Endothelial cell of umbilical vein (primary cell): Measurements from ENCODE around the gene MST1. TPM values are rescaled to one million over a fixed set of nuclear protein-coding genes. Genes with fewer than 3 reads are reported as not detected.

Experiments used
- BruUV-seq: library from RNA; stranded (reverse); fragments of 400-500 nt; replicated peaks from 2 replicates; lab custom pipeline; 2021; lab: Mats Ljungman, UMichigan
- CTCF ChIA-PET: fragments of 300-600, 350-600 bp; sonication (Branson Sonifier 250); formaldehyde crosslinking; loops from one replicate; lab custom pipeline; 2021; ENCODE audit warnings: antibody characterized with exemption, inconsistent platforms; lab: Charles Lee
- POLR2A ChIA-PET: fragments of 300-600, 350-600 bp; sonication (Branson Sonifier 250); formaldehyde crosslinking; loops from one replicate; lab custom pipeline; 2021; ENCODE audit warnings: antibody characterized with exemption, inconsistent platforms; lab: Charles Lee
- DNase-seq: peaks from one replicate; pipeline ENCODE4 v3.0.0-alpha.2; 2011; ENCODE audit warnings: low read depth, low spot score
- FAIRE-seq: peaks from 2 replicates; lab custom pipeline; 2011; peaks lifted over from hg19 to GRCh38; lab: Jason Lieb, UNC
- H2AFZ ChIP-seq: 2 replicates; pipeline ENCODE4 v1.6.0; 2012; ENCODE audit warnings: low read depth, low read length, control low read depth, inconsistent platforms
- H3K27ac ChIP-seq: 2 replicates; pipeline ENCODE4 v1.5.1; 2011; ENCODE audit warnings: low read depth, mild to moderate bottlenecking, control low read depth, low read length, moderate library complexity; ENCODE audit not compliant: insufficient read depth
- H3K27me3 ChIP-seq, 2 experiments: 2 replicates each; pipeline versions ENCODE4 v1.6.0 to v1.6.1; 2011; ENCODE audit warnings: low read length in 2 of 2, mixed read lengths in 1 of 2; ENCODE audit not compliant: control insufficient read depth in 2 of 2, insufficient read depth in 2 of 2
- H3K36me3 ChIP-seq, 2 experiments: 2 replicates in 1 of 2; 3 replicates in 1 of 2; pipeline ENCODE4 v1.5.1; 2011; ENCODE audit warnings: low read length in 2 of 2, mild to moderate bottlenecking in 1 of 2, moderate library complexity in 1 of 2; ENCODE audit not compliant: control insufficient read depth in 2 of 2, insufficient read depth in 2 of 2; ENCODE audit errors: extremely low read depth in 1 of 2
- H3K4me1 ChIP-seq: 3 replicates; pipeline ENCODE4 v1.5.1; 2011; ENCODE audit warnings: mild to moderate bottlenecking, low read length; ENCODE audit not compliant: control insufficient read depth, insufficient read depth; ENCODE audit errors: extremely low read depth
- H3K4me2 ChIP-seq: 2 replicates; pipeline ENCODE4 v1.6.1; 2011; ENCODE audit warnings: low read length, control low read depth, mixed read lengths; ENCODE audit not compliant: insufficient read depth
- H3K4me3 ChIP-seq, 3 experiments: fragments of 200-600 bp in 1 of 3; sonication (generic), shearing (Covaris generic) in 1 of 3; replicated peaks in 1 of 3; 2 replicates each; pipeline ENCODE4 v1.5.1; 2011 to 2016; ENCODE audit warnings: control low read depth in 3 of 3, low read length in 3 of 3, mild to moderate bottlenecking in 2 of 3, inconsistent platforms in 1 of 3, low read depth in 1 of 3, moderate library complexity in 1 of 3; ENCODE audit not compliant: insufficient read depth in 1 of 3
- H3K79me2 ChIP-seq: 2 replicates; pipeline ENCODE4 v1.6.0; 2012; ENCODE audit warnings: low read length, inconsistent platforms; ENCODE audit not compliant: control insufficient read depth, insufficient read depth
- H3K9ac ChIP-seq: replicated peaks from 2 replicates; pipeline ENCODE3; 2011; ENCODE audit warnings: low read length, control low read depth; ENCODE audit not compliant: insufficient read depth; ENCODE audit errors: extremely low read depth
- H3K9me1 ChIP-seq: replicated peaks from 3 replicates; pipeline ENCODE4 v1.6.0; 2011; ENCODE audit warnings: mild to moderate bottlenecking, low read length; ENCODE audit not compliant: control insufficient read depth, insufficient read depth; ENCODE audit errors: extremely low read depth
- H3K9me3 ChIP-seq: replicated peaks from 2 replicates; pipeline ENCODE4 v1.5.1; 2012; ENCODE audit warnings: low read length, inconsistent platforms; ENCODE audit not compliant: control insufficient read depth, insufficient read depth
- H4K20me1 ChIP-seq: replicated peaks from 2 replicates; pipeline ENCODE3; 2011; ENCODE audit warnings: mild to moderate bottlenecking, low read length; ENCODE audit not compliant: control insufficient read depth, insufficient read depth; ENCODE audit errors: extremely low read depth
- EZH2 ChIP-seq: IDR thresholded peaks from 2 replicates; pipeline ENCODE4 v1.6.1; 2012; ENCODE audit warnings: borderline replicate concordance, low read depth, mild to moderate bottlenecking, moderate library complexity, low read length, inconsistent platforms; ENCODE audit not compliant: severe bottlenecking
- FOS ChIP-seq: IDR thresholded peaks from 2 replicates; pipeline ENCODE4 v1.6.1; 2011; ENCODE audit warnings: mild to moderate bottlenecking, low read length, moderate library complexity, borderline replicate concordance; ENCODE audit not compliant: insufficient read depth
- GATA2 ChIP-seq: IDR thresholded peaks from 2 replicates; pipeline ENCODE4 v1.7.0; 2011; ENCODE audit warnings: low read depth, mild to moderate bottlenecking, moderate library complexity, mixed read lengths, low read length; ENCODE audit not compliant: insufficient read length, insufficient read depth
- JUN ChIP-seq: IDR thresholded peaks from 2 replicates; pipeline ENCODE4 v1.6.1; 2011; ENCODE audit warnings: borderline replicate concordance, low read depth; ENCODE audit not compliant: insufficient read length, insufficient read depth
- MYC ChIP-seq: IDR thresholded peaks from one replicate; pipeline ENCODE4 v1.6.1; 2011; ENCODE audit warnings: mild to moderate bottlenecking, low read depth, low read length
- POLR2A ChIP-seq: IDR thresholded peaks from 2 replicates; pipeline ENCODE4 v1.6.1; 2012; ENCODE audit warnings: low read depth, mild to moderate bottlenecking, control low read depth, low read length
- POLR2AphosphoS5 ChIP-seq: IDR thresholded peaks from 2 replicates; pipeline ENCODE4 v1.6.1; 2012; ENCODE audit warnings: low read depth, mild to moderate bottlenecking, control low read depth, low read length, moderate library complexity; ENCODE audit not compliant: insufficient read depth
- dilution Hi-C: fragments of 300-500 bp; cut with MboI; formaldehyde crosslinking; loops from one replicate; pipeline ENCODE4 v1.15.0; 2019; ENCODE audit warnings: low sequenced_read_pairs; ENCODE audit not compliant: extremely low pct_ligation_motif_present
- intact Hi-C: fragments of 100-400 bp; cut with micrococcal nuclease; formaldehyde crosslinking; loops from one replicate; pipeline ENCODE4 v1.10.0; 2022
- polyA plus RNA-seq, 4 experiments: library from polyadenylated mRNA; depleted of rRNA in 3 of 4; stranded (reverse) in 3 of 4; unstranded in 1 of 4; fragments of >200 nt; gene quantifications; 2 replicates each; pipeline versions ENCODE4 v1.2.1 to v1.2.3, GENCODE V29; 2011 to 2012; ENCODE audit warnings: missing spikeins in 1 of 4
- total RNA-seq: library from RNA; stranded (reverse); gene quantifications from 2 replicates; pipeline ENCODE4 v1.2.3, GENCODE V29; 2021
- TF ChIP-seq, protein P1 (sequence below): IDR thresholded peaks from 2 replicates; pipeline ENCODE4 v1.6.1; 2011; ENCODE audit not compliant: insufficient read depth, insufficient read length
- TF ChIP-seq, protein P2 (sequence below), 2 donors: IDR thresholded peaks; 1 replicate in 1 of 2; 2 replicates in 1 of 2; pipeline ENCODE4 v1.5.1; 2011; ENCODE audit warnings: low read length in 2 of 2, mild to moderate bottlenecking in 2 of 2, moderate library complexity in 2 of 2, control low read depth in 1 of 2, inconsistent platforms in 1 of 2, low read depth in 1 of 2; ENCODE audit not compliant: insufficient read depth in 1 of 2; ENCODE audit errors: extremely low read depth in 1 of 2

Gene MST1
- total and polyA plus RNA-seq, 2 donors (not counting 3 experiments of a cell fraction or from before 2014, with no cell fraction given), result 6.1 to 17.5 TPM

DNA sequence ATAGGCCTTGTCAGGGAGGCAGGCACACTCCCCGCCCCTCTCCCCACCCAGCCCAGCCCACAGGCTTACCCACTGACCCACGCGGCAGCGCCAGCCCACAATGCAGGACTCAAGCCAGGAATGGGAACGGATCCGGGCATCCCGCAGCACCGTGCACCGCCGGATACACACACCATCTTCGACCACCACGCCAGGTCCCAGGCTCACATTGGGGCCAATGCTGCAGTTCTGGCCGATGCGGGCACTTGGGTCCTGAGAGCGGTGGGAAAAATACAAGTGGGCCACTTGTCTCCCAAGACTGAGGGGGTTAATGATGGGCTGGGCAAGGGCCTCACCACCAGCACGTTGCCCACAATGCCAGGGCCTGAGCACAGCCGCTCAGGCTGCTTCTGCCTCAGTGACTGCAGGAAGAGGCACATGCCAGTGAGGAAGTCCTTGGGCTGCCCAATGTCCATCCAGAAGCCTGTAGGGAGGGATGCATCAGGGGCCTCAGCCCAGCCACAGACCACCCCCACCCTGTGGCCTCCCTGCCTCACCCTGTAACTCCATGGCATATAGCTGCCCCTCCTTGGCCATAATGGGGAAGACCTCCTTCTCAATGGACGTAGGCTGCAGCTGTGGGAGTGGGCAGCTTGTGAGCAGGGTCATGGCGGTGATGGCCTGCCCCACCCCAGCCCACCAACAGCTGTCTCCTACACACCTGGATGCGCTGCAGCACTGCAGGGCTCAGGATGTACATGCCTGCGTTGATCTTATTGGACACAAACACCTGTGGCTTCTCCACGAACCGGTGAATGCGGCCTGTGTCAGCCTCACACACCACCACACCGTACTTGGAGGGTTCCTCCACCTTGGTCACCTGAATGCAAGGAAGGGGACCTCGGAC lies 32.9 kb upstream of the MST1 start:
- Histone ChIP-seq H3K9ac (no peak overlapping the region), H4K20me1 (no peaks in the 10 kb centered on the region), H2AFZ (no peak overlapping the region), H3K27me3 (no peaks in the 10 kb centered on the region), H3K9me3 (no peaks in the 10 kb centered on the region), H3K79me2 (peaks cover 13% of the 10 kb centered on the region), H3K4me3 (peak overlapping the region in 1 of 3 experiments; percentile 81), H3K4me2 (peak overlapping the region; percentile 83), H3K9me1 (no peaks in the 10 kb centered on the region), H3K4me1 (peaks cover 19% of the 10 kb centered on the region), H3K36me3 (peaks cover 3 to 32% of the 10 kb centered on the region in 2 experiments), H3K27ac (no peak overlapping the region)
- DNase-seq, result no peak
- intact Hi-C loops (loop anchor here (10.0 kb wide), 1 partner anchor 363 kb away; the partner anchor contains the start of gene RBM5), dilution Hi-C loops (no loop called here)
- CTCF ChIA-PET, result interaction anchor here (1.0 to 2.9 kb wide), 3 partner anchors 116 to 182 kb away, joined by 3 to 9 read pairs (median 3); no protein-coding TSS in a partner anchor
- TF ChIP-seq, protein P1, sequence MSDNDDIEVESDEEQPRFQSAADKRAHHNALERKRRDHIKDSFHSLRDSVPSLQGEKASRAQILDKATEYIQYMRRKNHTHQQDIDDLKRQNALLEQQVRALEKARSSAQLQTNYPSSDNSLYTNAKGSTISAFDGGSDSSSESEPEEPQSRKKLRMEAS, result no peak
- TF ChIP-seq FOS (no peak), EZH2 (no peak), MYC (no peak), POLR2AphosphoS5 (no peak), JUN (no peak), POLR2A (no peak), GATA2 (no peak)
- TF ChIP-seq, protein P2, sequence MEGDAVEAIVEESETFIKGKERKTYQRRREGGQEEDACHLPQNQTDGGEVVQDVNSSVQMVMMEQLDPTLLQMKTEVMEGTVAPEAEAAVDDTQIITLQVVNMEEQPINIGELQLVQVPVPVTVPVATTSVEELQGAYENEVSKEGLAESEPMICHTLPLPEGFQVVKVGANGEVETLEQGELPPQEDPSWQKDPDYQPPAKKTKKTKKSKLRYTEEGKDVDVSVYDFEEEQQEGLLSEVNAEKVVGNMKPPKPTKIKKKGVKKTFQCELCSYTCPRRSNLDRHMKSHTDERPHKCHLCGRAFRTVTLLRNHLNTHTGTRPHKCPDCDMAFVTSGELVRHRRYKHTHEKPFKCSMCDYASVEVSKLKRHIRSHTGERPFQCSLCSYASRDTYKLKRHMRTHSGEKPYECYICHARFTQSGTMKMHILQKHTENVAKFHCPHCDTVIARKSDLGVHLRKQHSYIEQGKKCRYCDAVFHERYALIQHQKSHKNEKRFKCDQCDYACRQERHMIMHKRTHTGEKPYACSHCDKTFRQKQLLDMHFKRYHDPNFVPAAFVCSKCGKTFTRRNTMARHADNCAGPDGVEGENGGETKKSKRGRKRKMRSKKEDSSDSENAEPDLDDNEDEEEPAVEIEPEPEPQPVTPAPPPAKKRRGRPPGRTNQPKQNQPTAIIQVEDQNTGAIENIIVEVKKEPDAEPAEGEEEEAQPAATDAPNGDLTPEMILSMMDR (IDR thresholded peaks at IDR 0.05; ENCODE audit: extremely low read depth in 1 of 2, insufficient read depth in 1 of 2, low read depth in 1 of 2, low read length in 2 of 2), result no peak
- POLR2A ChIA-PET, result no interaction called here
- FAIRE-seq, result no peak
- BruUV-seq, result no TSS peak
